Vagina (tissue), 2 donors: ENCODE results near the gene HRG. TPM values are rescaled to one million over a fixed set of nuclear protein-coding genes. Genes with fewer than 3 reads are reported as not detected.

ENCODE experiments used
- DNase-seq, 2 donors: peaks; one replicate each; pipeline ENCODE4 v3.0.0-alpha.2; 2017; ENCODE audit errors: extremely low spot score in 2 of 2
- H3K27ac ChIP-seq: fragments of 200-600 bp; sonication (generic); one replicate; pipeline ENCODE4 v1.5.1; 2019
- H3K27me3 ChIP-seq: fragments of 200-600 bp; sonication (generic); one replicate; pipeline ENCODE4 v1.5.1; 2019
- H3K36me3 ChIP-seq, 2 donors: fragments of 200-600 bp; sonication (generic); one replicate each; pipeline ENCODE4 v1.5.1; 2017 to 2019
- H3K4me1 ChIP-seq: fragments of 200-600 bp; sonication (generic); one replicate; pipeline ENCODE4 v1.5.1; 2019
- H3K4me3 ChIP-seq, 2 donors: fragments of 200-600 bp; sonication (generic); 1 replicate in 1 of 2; 2 replicates in 1 of 2; pipeline ENCODE4 v1.5.1; 2016 to 2019
- H3K9me3 ChIP-seq: fragments of 200-600 bp; sonication (generic); one replicate; pipeline ENCODE4 v1.5.1; 2019
- CTCF ChIP-seq, 3 experiments: fragments of 450-650 bp in 2 of 3; fragments of 200-600 bp in 1 of 3; sonication (generic) in 1 of 3; IDR thresholded peaks; one replicate each; pipeline ENCODE4 v1.5.1; 2017 to 2019; ENCODE audit warnings: antibody characterized with exemption in 3 of 3, mild to moderate bottlenecking in 2 of 3, moderate library complexity in 2 of 3
- POLR2A ChIP-seq, 2 donors: fragments of 450-650 bp; IDR thresholded peaks; one replicate each; pipeline ENCODE4 v1.6.1; 2017; ENCODE audit warnings: antibody characterized with exemption in 2 of 2, mild to moderate bottlenecking in 2 of 2, moderate library complexity in 2 of 2
- POLR2AphosphoS5 ChIP-seq, 2 donors: sonication (generic); formaldehyde crosslinking; IDR thresholded peaks; one replicate each; pipeline ENCODE4 v1.9.0; 2017; ENCODE audit warnings: antibody characterized with exemption in 2 of 2, mild to moderate bottlenecking in 2 of 2, low read depth in 1 of 2; ENCODE audit not compliant: insufficient read depth in 1 of 2
- intact Hi-C: fragments of 100-400 bp; cut with DNase I; formaldehyde crosslinking; loops from one replicate; pipeline ENCODE4 v1.15.1; 2023
- total RNA-seq: library from RNA; depleted of rRNA; stranded (reverse); fragments of >200 nt; gene quantifications from one replicate; pipeline ENCODE4 v1.2.3, GENCODE V29; 2016

HRG gene
- total RNA-seq, 1 donor from 2014 or later, result 0.25 TPM

- Histone ChIP-seq H3K4me1 (no peaks in the 10 kb centered on the region), H3K27me3 (no peaks in the 10 kb centered on the region), H3K4me3 (no peak overlapping the region), H3K9me3 (no peaks in the 10 kb centered on the region), H3K27ac (no peak overlapping the region), H3K36me3 (no peaks in the 10 kb centered on the region)
- no peak for DNase-seq
- intact Hi-C loops, result no loop called here
- TF ChIP-seq POLR2AphosphoS5 (IDR thresholded peaks at IDR 0.05; ENCODE audit: insufficient read depth in 1 of 2, low read depth in 1 of 2) (no peak), POLR2A (IDR thresholded peaks at IDR 0.05) (no peak), CTCF (IDR thresholded peaks at IDR 0.05) (no peak)
These were observed 25.9 kb downstream of the HRG start for GRCh38 chr3:186691676-186692075.

- no peaks in the 10 kb centered on the region for H3K36me3 ChIP-seq
- no peak overlapping the region for H3K4me3 ChIP-seq
- intact Hi-C loops, result no loop called here
- no peak for TF ChIP-seq POLR2AphosphoS5 (IDR thresholded peaks at IDR 0.05; ENCODE audit: insufficient read depth in 1 of 2, low read depth in 1 of 2)
- no peak for TF ChIP-seq CTCF (IDR thresholded peaks at IDR 0.05)
- no peak for TF ChIP-seq POLR2A (IDR thresholded peaks at IDR 0.05)
- no peak for DNase-seq
- no peak overlapping the region for H3K27ac ChIP-seq
- H3K9me3 ChIP-seq, result no peaks in the 10 kb centered on the region
- H3K4me1 ChIP-seq, result no peaks in the 10 kb centered on the region
- H3K27me3 ChIP-seq, result no peaks in the 10 kb centered on the region
These were observed 28.0 kb downstream of the HRG start for GRCh38 chr3:186693843-186694242.

- DNase-seq, result no peak
- Histone ChIP-seq H3K9me3 (no peaks in the 10 kb centered on the region), H3K27ac (no peak overlapping the region), H3K4me3 (no peak overlapping the region), H3K4me1 (no peaks in the 10 kb centered on the region), H3K36me3 (no peaks in the 10 kb centered on the region), H3K27me3 (no peaks in the 10 kb centered on the region)
- TF ChIP-seq POLR2A (IDR thresholded peaks at IDR 0.05) (no peak), POLR2AphosphoS5 (IDR thresholded peaks at IDR 0.05; ENCODE audit: insufficient read depth in 1 of 2, low read depth in 1 of 2) (no peak), CTCF (IDR thresholded peaks at IDR 0.05) (no peak)
- intact Hi-C loops, result no loop called here
These were observed 28.6 kb downstream of the HRG start for GRCh38 chr3:186694288-186695032.

GRCh38 chr3:186696522-186696921 is 30.7 kb downstream of the HRG start:
- no peak for DNase-seq
- H3K4me3 ChIP-seq, result no peak overlapping the region
- no peaks in the 10 kb centered on the region for H3K9me3 ChIP-seq
- no peaks in the 10 kb centered on the region for H3K27me3 ChIP-seq
- no peaks in the 10 kb centered on the region for H3K36me3 ChIP-seq
- no peaks in the 10 kb centered on the region for H3K4me1 ChIP-seq
- intact Hi-C loops, result no loop called here
- no peak overlapping the region for H3K27ac ChIP-seq
- no peak for TF ChIP-seq CTCF (IDR thresholded peaks at IDR 0.05)
- no peak for TF ChIP-seq POLR2A (IDR thresholded peaks at IDR 0.05)
- no peak for TF ChIP-seq POLR2AphosphoS5 (IDR thresholded peaks at IDR 0.05; ENCODE audit: insufficient read depth in 1 of 2, low read depth in 1 of 2)

GRCh38 chr3:186697510-186697909 is 31.7 kb downstream of the HRG start:
- H3K27me3 ChIP-seq, result no peaks in the 10 kb centered on the region
- TF ChIP-seq CTCF (IDR thresholded peaks at IDR 0.05), result no peak
- H3K4me1 ChIP-seq, result no peaks in the 10 kb centered on the region
- no peak overlapping the region for H3K4me3 ChIP-seq
- no peak for DNase-seq
- no peak overlapping the region for H3K27ac ChIP-seq
- no peaks in the 10 kb centered on the region for H3K9me3 ChIP-seq
- intact Hi-C loops, result no loop called here
- no peaks in the 10 kb centered on the region for H3K36me3 ChIP-seq
